ENCODE results near the gene CAP2.
"Not testable (repeated sequence)": the region's sequence is repeated elsewhere in the genome, so short reads cannot be mapped to it uniquely, and the experiment has no call there.

CAP2 gene

DNA sequence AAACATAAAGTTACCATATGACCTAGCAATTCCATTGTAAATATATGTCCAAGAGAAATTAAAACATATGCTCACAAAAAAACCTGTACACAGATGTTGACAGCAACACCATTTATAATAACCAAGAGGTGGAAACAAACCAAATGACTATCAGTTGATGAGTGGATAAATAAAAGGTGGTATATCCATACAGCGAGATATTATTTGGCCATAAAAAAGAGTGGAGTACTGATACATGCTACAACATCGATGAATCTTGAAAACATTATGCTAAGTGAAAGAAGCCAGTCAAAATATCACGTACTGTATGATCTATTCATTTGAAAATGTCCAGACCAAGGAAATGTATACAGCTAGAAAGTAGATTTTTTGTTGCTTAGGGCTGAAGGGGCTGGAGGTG is 2.9 kb downstream of the CAP2 start:
- Histone ChIP-seq H3K4me1 (ENCODE audit: control insufficient read depth in 1 of 2, insufficient read depth in 1 of 2, low read depth in 1 of 2, low read length in 1 of 2) (peaks cover 10% of the 10 kb centered on the region in 2 experiments), H3K27ac (no peak overlapping the region), H3K4me3 (ENCODE audit: low read depth in 1 of 2, low read length in 1 of 2) (no peak overlapping the region), H3K9me3 (no peaks in the 10 kb centered on the region), H3K27me3 (peaks cover 65% of the 10 kb centered on the region), H3K36me3 (no peaks in the 10 kb centered on the region)
- no peak for TF ChIP-seq CTCF (IDR thresholded peaks at IDR 0.05)

DNA sequence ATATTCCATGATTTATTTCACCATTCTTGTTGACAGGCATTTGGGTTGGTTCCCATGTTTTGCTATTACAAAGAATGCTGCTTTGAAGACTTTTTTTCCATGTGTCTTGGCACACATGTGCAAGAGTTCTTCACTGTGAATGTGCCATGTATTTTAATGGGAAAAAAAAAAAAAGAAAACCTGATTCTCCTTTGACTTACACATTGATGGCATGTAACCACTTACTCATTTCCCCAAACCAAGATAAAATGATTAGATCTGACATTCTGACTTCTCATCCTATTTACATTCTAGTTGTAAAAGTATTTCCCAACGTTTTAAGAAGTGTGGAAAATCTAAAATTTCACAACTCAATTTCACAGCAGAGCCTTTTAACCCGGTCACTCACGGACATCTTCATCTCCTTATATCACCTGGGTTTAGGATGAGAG is 4.4 kb downstream of the CAP2 start:
- peaks cover 10% of the 10 kb centered on the region in 2 experiments for H3K4me1 ChIP-seq (ENCODE audit: control insufficient read depth in 1 of 2, insufficient read depth in 1 of 2, low read depth in 1 of 2, low read length in 1 of 2)
- TF ChIP-seq CTCF (IDR thresholded peaks at IDR 0.05): no peak
- H3K27me3 ChIP-seq: peaks cover 61% of the 10 kb centered on the region
- H3K36me3 ChIP-seq: no peaks in the 10 kb centered on the region
- no peak overlapping the region for H3K27ac ChIP-seq
- H3K9me3 ChIP-seq: no peaks in the 10 kb centered on the region
- no peak overlapping the region for H3K4me3 ChIP-seq (ENCODE audit: low read depth in 1 of 2, low read length in 1 of 2)

DNA sequence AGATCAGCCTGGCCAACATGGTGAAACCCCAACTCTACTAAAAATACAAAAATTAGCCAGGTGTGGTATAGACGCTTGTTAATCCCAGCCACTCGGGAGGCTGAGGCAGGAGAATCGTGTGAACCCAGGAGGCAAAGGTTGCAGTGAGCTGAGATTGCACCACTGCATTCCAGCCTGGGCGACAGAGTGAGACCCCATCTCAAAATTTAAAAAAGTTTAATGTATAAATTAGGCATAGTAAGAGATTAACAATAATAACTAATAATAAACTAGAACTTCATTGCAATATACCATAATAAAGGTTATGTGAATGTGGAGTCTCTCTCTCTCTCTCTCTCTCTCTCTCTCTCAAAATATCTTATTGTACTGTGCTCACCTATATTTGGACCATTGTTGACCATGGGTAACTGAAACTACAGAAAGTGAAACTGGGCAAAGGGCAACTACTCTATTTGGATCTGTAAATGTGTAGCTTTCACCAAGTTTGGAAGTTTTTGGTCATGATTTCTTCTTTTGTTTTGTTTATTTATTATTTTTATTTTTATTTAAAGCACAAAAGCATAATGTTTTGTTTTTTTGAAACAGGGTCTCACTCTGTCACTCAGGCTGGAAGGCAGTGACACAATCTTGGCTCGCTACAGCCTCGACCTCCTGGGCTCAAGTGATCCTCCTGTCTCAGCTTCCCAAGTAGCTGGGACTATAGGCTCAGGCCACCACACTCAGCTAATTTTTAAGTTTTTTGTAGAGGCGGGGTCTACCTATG is 12.0 kb downstream of the CAP2 start:
- H3K4me3 ChIP-seq (ENCODE audit: low read depth in 1 of 2, low read length in 1 of 2); H3K36me3 ChIP-seq; H3K27ac ChIP-seq: not testable (repeated sequence)

GRCh38 chr6:17405944-17406245 is 12.5 kb downstream of the CAP2 start:
- no peaks in the 10 kb centered on the region for H3K36me3 ChIP-seq
- H3K4me3 ChIP-seq (ENCODE audit: low read depth in 1 of 2, low read length in 1 of 2): no peak overlapping the region
- no peak for TF ChIP-seq CTCF (IDR thresholded peaks at IDR 0.05)
- H3K27ac ChIP-seq: no peak overlapping the region
- no peaks in the 10 kb centered on the region for H3K9me3 ChIP-seq
- peaks cover 11% of the 10 kb centered on the region for H3K27me3 ChIP-seq
- no peaks in the 10 kb centered on the region for H3K4me1 ChIP-seq (ENCODE audit: control insufficient read depth in 1 of 2, insufficient read depth in 1 of 2, low read depth in 1 of 2, low read length in 1 of 2)

More for the DNA sequence above, 12.0 kb downstream of the CAP2 start:
- H3K4me1 ChIP-seq (ENCODE audit: control insufficient read depth in 1 of 2, insufficient read depth in 1 of 2, low read depth in 1 of 2, low read length in 1 of 2); H3K9me3 ChIP-seq: not testable (repeated sequence)
- peaks cover 13% of the 10 kb centered on the region for H3K27me3 ChIP-seq

- Histone ChIP-seq H3K4me1 (ENCODE audit: control insufficient read depth in 1 of 2, insufficient read depth in 1 of 2, low read depth in 1 of 2, low read length in 1 of 2) (no peaks in the 10 kb centered on the region), H3K36me3 (no peaks in the 10 kb centered on the region), H3K27ac (no peak overlapping the region), H3K4me3 (ENCODE audit: low read depth in 1 of 2, low read length in 1 of 2) (no peak overlapping the region), H3K27me3 (no peaks in the 10 kb centered on the region), H3K9me3 (no peaks in the 10 kb centered on the region)
- TF ChIP-seq CTCF (IDR thresholded peaks at IDR 0.05): no peak
These were observed 14.7 kb downstream of the CAP2 start for GRCh38 chr6:17408081-17408480.

DNA sequence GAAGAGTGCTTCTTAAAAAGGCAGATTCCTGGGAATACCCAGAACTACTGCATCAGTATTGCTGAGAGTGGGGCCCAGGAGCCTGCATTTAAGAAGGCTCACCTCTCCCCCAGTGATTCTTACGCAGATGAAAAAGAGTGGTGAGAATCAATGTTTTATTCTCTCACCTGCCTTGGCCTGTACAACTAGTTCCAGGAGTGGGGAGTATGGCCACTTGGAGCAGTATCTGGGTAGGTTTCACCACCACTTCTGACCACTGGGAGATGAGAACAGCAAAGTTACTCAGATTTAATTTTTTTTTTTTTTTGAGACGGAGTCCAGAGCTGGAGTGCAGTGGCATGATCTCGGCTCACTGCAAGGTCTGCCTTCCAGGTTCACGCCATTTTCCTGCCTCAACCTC is 16.9 kb downstream of the CAP2 start:
- H3K4me3 ChIP-seq (ENCODE audit: low read depth in 1 of 2, low read length in 1 of 2): no peak overlapping the region
- no peaks in the 10 kb centered on the region for H3K4me1 ChIP-seq (ENCODE audit: control insufficient read depth in 1 of 2, insufficient read depth in 1 of 2, low read depth in 1 of 2, low read length in 1 of 2)
- no peak overlapping the region for H3K27ac ChIP-seq
- no peaks in the 10 kb centered on the region for H3K36me3 ChIP-seq
- no peak for TF ChIP-seq CTCF (IDR thresholded peaks at IDR 0.05)
- no peaks in the 10 kb centered on the region for H3K27me3 ChIP-seq
- H3K9me3 ChIP-seq: no peaks in the 10 kb centered on the region

Data from neutrophil (primary cell).